ENCODE results near the gene RNF19B. TPM values are rescaled to one million over a fixed set of nuclear protein-coding genes. Genes with fewer than 3 reads are reported as not detected.

Gene RNF19B
- total RNA-seq (2014; rRNA removed; shearing (Covaris generic)) = 21.9 TPM in 2 replicates

GRCh38 chr1:32964461-32965250, at the start of gene RNF19B:
TSS of gene RNF19B (minus strand) at chr1:32964809. CDS start at chr1:32964685, 124 bp downstream.

GRCh38 chr1:32900956-32901822, 63.4 kb downstream of the RNF19B start, which contains the start of gene TMEM54:
TSS of gene TMEM54 (minus strand) at chr1:32901389. CDS start at chr1:32901238, 151 bp downstream.

Other genes with a start within 250 kb of the RNF19B start
- gene YARS1, start 147.5 kb downstream of the RNF19B start, total RNA-seq (2014; rRNA removed; shearing (Covaris generic)) = 378 and 407 TPM in 2 replicates
- 28.6 and 31.6 TPM in 2 replicates for gene S100PBP, start 147.2 kb downstream of the RNF19B start, total RNA-seq (2014; rRNA removed; shearing (Covaris generic))
- gene FNDC5, start 93.9 kb downstream of the RNF19B start, total RNA-seq (2014; rRNA removed; shearing (Covaris generic)) = 0.23 TPM in 1 of 2 replicates, not detected in the other
- gene HPCA, start 78.3 kb downstream of the RNF19B start, total RNA-seq (2014; rRNA removed; shearing (Covaris generic)) = not detected in 2 replicates
- gene TMEM54, start 63.4 kb downstream of the RNF19B start, total RNA-seq (2014; rRNA removed; shearing (Covaris generic)) = 49.9 and 60.8 TPM in 2 replicates
- 266 and 301 TPM in 2 replicates for gene AK2, start 72.1 kb upstream of the RNF19B start, total RNA-seq (2014; rRNA removed; shearing (Covaris generic))
- 10.0 and 14.5 TPM in 2 replicates for gene AZIN2, start 116.3 kb upstream of the RNF19B start, total RNA-seq (2014; rRNA removed; shearing (Covaris generic))
- 10.0 and 25.6 TPM in 2 replicates for gene TRIM62, start 217.2 kb upstream of the RNF19B start, total RNA-seq (2014; rRNA removed; shearing (Covaris generic))

Data from A375 (cell line).